HCT116 (cell line): ENCODE data around the gene NEB. TPM values are rescaled to one million over a fixed set of nuclear protein-coding genes. Genes with fewer than 3 reads are reported as not detected.

ENCODE experiments used
- ATAC-seq: fragments of 200-7000 bp; cut with Tn5 transposase; 2 replicates; pipeline ENCODE4 v1.9.1; 2020; ENCODE audit warnings: mild to moderate bottlenecking, moderate library complexity
- BruUV-seq: library from RNA; stranded (reverse); fragments of 400-500 nt; replicated peaks from 2 replicates; lab custom pipeline; 2021; lab: Mats Ljungman, UMichigan
- CTCF ChIA-PET: fragments of 300-600 bp; sonication (Branson Sonifier 250); formaldehyde crosslinking; loops from one replicate; lab custom pipeline; 2021; ENCODE audit warnings: antibody characterized with exemption; lab: Charles Lee
- POLR2A ChIA-PET: fragments of 300-600, 350-600 bp; sonication (Branson Sonifier 250); formaldehyde crosslinking; loops from one replicate; lab custom pipeline; 2021; ENCODE audit warnings: antibody characterized with exemption; lab: Charles Lee
- RAD21 ChIA-PET, 2 experiments: fragments of 300-600 bp; sonication (Branson Sonifier 250); formaldehyde crosslinking; loops; one replicate each; lab custom pipeline; 2023; ENCODE audit warnings: low total read pairs in 2 of 2; ENCODE audit not compliant: uncharacterized antibody in 2 of 2, unreplicated experiment in 2 of 2, low non-redundant PET in 1 of 2; lab: Charles Lee
- DNase-seq: peaks from one replicate; pipeline ENCODE4 v3.0.0-alpha.2; 2010; ENCODE audit warnings: low read depth, low spot score
- H2AFZ ChIP-seq: fragments of 200-600 bp; shearing (Covaris generic), sonication (generic); 2 replicates; pipeline ENCODE4 v1.6.1; 2017; ENCODE audit warnings: low read depth, mixed run types, mixed read lengths, antibody characterized with exemption, low read length; ENCODE audit not compliant: poor library complexity, severe bottlenecking
- H3K27ac ChIP-seq: 2 replicates; pipeline ENCODE4 v1.5.1; 2012; ENCODE audit warnings: low read depth, low read length
- H3K27me3 ChIP-seq: fragments of 200-600 bp; sonication (generic); 2 replicates; pipeline ENCODE4 v1.6.1; 2016; ENCODE audit warnings: mixed run types, low read length, mixed read lengths; ENCODE audit not compliant: insufficient read depth
- H3K36me3 ChIP-seq, 2 experiments: fragments of 200-500 bp in 1 of 2; fragments of 200-600 bp in 1 of 2; sonication (Bioruptor generic) in 1 of 2; sonication (generic) in 1 of 2; 2 replicates each; pipeline versions ENCODE4 v1.5.1 to v1.6.1; 2014 to 2016; ENCODE audit warnings: low read length in 2 of 2, inconsistent platforms in 1 of 2, mixed read lengths in 1 of 2, mixed run types in 1 of 2; ENCODE audit not compliant: insufficient read depth in 2 of 2, control insufficient read depth in 1 of 2
- H3K4me1 ChIP-seq, 2 experiments: fragments of 200-600 bp in 1 of 2; sonication (generic) in 1 of 2; 2 replicates each; pipeline versions ENCODE4 v1.5.1 to v1.6.1; 2012 to 2017; ENCODE audit warnings: low read length in 2 of 2, inconsistent platforms in 1 of 2, mild to moderate bottlenecking in 1 of 2, mixed read lengths in 1 of 2, mixed run types in 1 of 2, moderate library complexity in 1 of 2; ENCODE audit not compliant: insufficient read depth in 2 of 2, control insufficient read depth in 1 of 2
- H3K4me2 ChIP-seq: fragments of 200-600 bp; sonication (generic); 2 replicates; pipeline ENCODE4 v1.6.1; 2017; ENCODE audit warnings: mixed run types, low read length, mixed read lengths
- H3K4me3 ChIP-seq, 2 experiments: fragments of 200-600 bp in 1 of 2; sonication (generic) in 1 of 2; replicated peaks in 1 of 2; 2 replicates each; pipeline ENCODE4 v1.5.1; 2011 to 2016; ENCODE audit warnings: low read length in 2 of 2, control low read depth in 1 of 2, low read depth in 1 of 2, mild to moderate bottlenecking in 1 of 2, mixed read lengths in 1 of 2, mixed run types in 1 of 2
- H3K79me2 ChIP-seq: fragments of 200-600 bp; sonication (generic); 2 replicates; pipeline ENCODE4 v1.6.1; 2017; ENCODE audit warnings: mild to moderate bottlenecking, mixed run types, low read length, moderate library complexity, mixed read lengths; ENCODE audit not compliant: insufficient read depth
- H3K9ac ChIP-seq: fragments of 200-600 bp; sonication (generic); 2 replicates; pipeline ENCODE4 v1.6.1; 2016; ENCODE audit warnings: low read length, mixed read lengths
- H3K9me2 ChIP-seq: fragments of 200-600 bp; sonication (generic), shearing (Covaris generic); 2 replicates; pipeline ENCODE4 v1.6.1; 2017; ENCODE audit warnings: mixed run types, mild to moderate bottlenecking, moderate library complexity; ENCODE audit not compliant: insufficient read depth
- H3K9me3 ChIP-seq, 2 experiments: fragments of 200-500 bp in 1 of 2; fragments of 200-600 bp in 1 of 2; sonication (Bioruptor generic) in 1 of 2; sonication (generic) in 1 of 2; 2 replicates each; pipeline ENCODE4 v1.6.1; 2014 to 2017; ENCODE audit warnings: low read length in 2 of 2, mixed read lengths in 2 of 2, inconsistent platforms in 1 of 2, low read depth in 1 of 2, mild to moderate bottlenecking in 1 of 2, mixed run types in 1 of 2, moderate library complexity in 1 of 2; ENCODE audit not compliant: control insufficient read depth in 1 of 2, insufficient read depth in 1 of 2
- H4K20me1 ChIP-seq: fragments of 200-600 bp; sonication (generic), shearing (Covaris generic); 2 replicates; pipeline ENCODE4 v1.6.1; 2017; ENCODE audit warnings: mixed run types, mild to moderate bottlenecking, moderate library complexity; ENCODE audit not compliant: insufficient read depth
- ATF3 ChIP-seq: IDR thresholded peaks from 2 replicates; pipeline ENCODE4 v1.6.1; 2012
- CTCF ChIP-seq, 3 experiments: fragments of 200-600 bp in 1 of 3; sonication (generic) in 1 of 3; IDR thresholded peaks in 2 of 3; conservative IDR thresholded peaks in 1 of 3; 2 replicates each; pipeline ENCODE4 v1.5.1; 2012 to 2017; ENCODE audit warnings: low read depth in 2 of 3, low read length in 2 of 3, antibody characterized with exemption in 1 of 3, borderline replicate concordance in 1 of 3, control low read depth in 1 of 3, mild to moderate bottlenecking in 1 of 3, mixed read lengths in 1 of 3, mixed run types in 1 of 3, moderate library complexity in 1 of 3; ENCODE audit not compliant: insufficient read depth in 1 of 3
- EGR1 ChIP-seq: IDR thresholded peaks from 2 replicates; pipeline ENCODE4 v1.6.1; 2012; ENCODE audit warnings: low read depth
- ELF1 ChIP-seq: IDR thresholded peaks from 2 replicates; pipeline ENCODE4 v1.6.1; 2012; ENCODE audit warnings: low read depth, borderline replicate concordance
- EZH2 ChIP-seq: fragments of 200-600 bp; sonication (generic); IDR thresholded peaks from 2 replicates; pipeline ENCODE4 v1.6.1; 2017; ENCODE audit warnings: antibody characterized with exemption, mixed run types
- FOSL1 ChIP-seq: IDR thresholded peaks from 2 replicates; pipeline ENCODE4 v1.6.1; 2012; ENCODE audit warnings: low read depth
- JUND ChIP-seq: IDR thresholded peaks from 2 replicates; pipeline ENCODE4 v1.6.1; 2012
- MAX ChIP-seq: IDR thresholded peaks from 2 replicates; pipeline ENCODE4 v1.6.1; 2012
- POLR2A ChIP-seq: IDR thresholded peaks from 2 replicates; pipeline ENCODE4 v1.7.0; 2011; ENCODE audit warnings: borderline replicate concordance; ENCODE audit not compliant: insufficient read depth, insufficient read length; ENCODE audit errors: extremely low read depth
- POLR2AphosphoS5 ChIP-seq: IDR thresholded peaks from 2 replicates; pipeline ENCODE4 v1.6.1; 2011; ENCODE audit warnings: mild to moderate bottlenecking, low read depth, low read length, moderate library complexity
- RAD21 ChIP-seq: IDR thresholded peaks from 2 replicates; pipeline ENCODE4 v1.6.1; 2012; ENCODE audit warnings: low read depth, mild to moderate bottlenecking
- REST ChIP-seq: IDR thresholded peaks from 2 replicates; pipeline ENCODE4 v1.6.1; 2012; ENCODE audit warnings: low read depth
- SIN3A ChIP-seq: IDR thresholded peaks from 2 replicates; pipeline ENCODE4 v1.6.1; 2012; ENCODE audit warnings: low read depth
- SP1 ChIP-seq: IDR thresholded peaks from 2 replicates; pipeline ENCODE4 v1.6.1; 2012; ENCODE audit warnings: low read depth
- TCF7L2 ChIP-seq: IDR thresholded peaks from 2 replicates; pipeline ENCODE4 v1.7.0; 2011; ENCODE audit warnings: borderline replicate concordance, inconsistent platforms; ENCODE audit not compliant: insufficient read depth, insufficient read length; ENCODE audit errors: extremely low read depth
- YY1 ChIP-seq: IDR thresholded peaks from 2 replicates; pipeline ENCODE4 v1.6.1; 2011; ENCODE audit warnings: low read length, low read depth, moderate library complexity, mild to moderate bottlenecking; ENCODE audit not compliant: insufficient replicate concordance; ENCODE audit errors: extremely low read depth
- ZBTB33 ChIP-seq: IDR thresholded peaks from 2 replicates; pipeline ENCODE4 v1.6.1; 2011; ENCODE audit warnings: mild to moderate bottlenecking, low read length, moderate library complexity; ENCODE audit not compliant: insufficient replicate concordance; ENCODE audit errors: extremely low read depth
- ZFX ChIP-seq: fragments of 450-650 bp; IDR thresholded peaks from 2 replicates; pipeline ENCODE4 v1.6.1; 2017
- intact Hi-C: fragments of 100-400 bp; cut with micrococcal nuclease; formaldehyde crosslinking; loops from 2 replicates; pipeline ENCODE4 v1.10.0; 2022
- total RNA-seq: library from RNA; stranded (reverse); gene quantifications from one replicate; pipeline ENCODE4 v1.2.1, GENCODE V29; 2021; ENCODE audit not compliant: unreplicated experiment

Gene NEB
- total RNA-seq, 1 experiment from 2014 or later, result 0.34 TPM

GRCh38 chr2:151577116-151577515 lies 157.2 kb downstream of the NEB start (continued):
- no peak for TF ChIP-seq ATF3

GRCh38 chr2:151576080-151576479 lies 158.2 kb downstream of the NEB start:
- no peak for DNase-seq
- Histone ChIP-seq H4K20me1 (no peaks in the 10 kb centered on the region), H3K36me3 (no peaks in the 10 kb centered on the region), H3K27me3 (no peaks in the 10 kb centered on the region), H3K27ac (no peak overlapping the region), H3K9me3 (no peaks in the 10 kb centered on the region), H3K4me1 (no peaks in the 10 kb centered on the region), H3K79me2 (no peaks in the 10 kb centered on the region), H3K9ac (no peak overlapping the region), H2AFZ (no peak overlapping the region), H3K4me2 (no peak overlapping the region), H3K4me3 (no peak overlapping the region), H3K9me2 (no peaks in the 10 kb centered on the region)
- TF ChIP-seq ATF3, result no peak
- TF ChIP-seq TCF7L2, result no peak
- no peak for TF ChIP-seq ZBTB33
- no peak for TF ChIP-seq EZH2
- TF ChIP-seq FOSL1, result no peak
- no peak for TF ChIP-seq YY1
- no peak for TF ChIP-seq ELF1
- no peak for TF ChIP-seq RAD21
- TF ChIP-seq SIN3A, result no peak
- no peak for TF ChIP-seq ZFX
- no peak for TF ChIP-seq REST
- TF ChIP-seq CTCF (IDR thresholded peaks at IDR 0.05 in 2 of 3, conservative IDR thresholded peaks at IDR 0.05 in 1 of 3; ENCODE audit: borderline replicate concordance in 1 of 3, insufficient read depth in 1 of 3, low read depth in 2 of 3, low read length in 2 of 3), result no peak
- TF ChIP-seq POLR2AphosphoS5, result no peak
- TF ChIP-seq MAX, result no peak
- no peak for TF ChIP-seq SP1
- TF ChIP-seq EGR1, result no peak
- TF ChIP-seq JUND, result no peak
- no peak for TF ChIP-seq POLR2A
- RAD21 ChIA-PET, result no interaction called here
- CTCF ChIA-PET, result no interaction called here
- POLR2A ChIA-PET, result no interaction called here
- intact Hi-C loops, result no loop called here
- ATAC-seq, result no peak
- BruUV-seq, result no TSS peak
